ENCODE measurements around the gene GLCE.

DNA sequence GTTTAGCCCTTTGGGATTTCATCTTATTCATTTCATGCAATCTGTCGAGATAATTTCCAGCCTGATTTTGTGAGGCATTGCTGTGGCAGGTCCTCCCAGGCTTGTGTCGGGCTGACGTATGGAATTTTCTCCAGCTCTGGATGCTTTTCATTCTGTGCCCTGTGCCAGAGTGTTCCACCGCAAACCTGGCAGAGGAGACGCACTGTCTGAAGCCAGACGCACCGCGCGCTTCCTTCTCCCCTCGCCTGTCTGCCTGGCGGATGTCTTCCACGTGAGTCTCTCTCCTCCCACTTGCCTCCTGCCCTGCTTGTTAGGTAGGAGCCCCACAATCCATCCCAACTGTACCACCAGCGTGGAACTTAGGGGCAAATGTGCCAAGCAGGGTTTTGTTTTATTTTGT lies 20.1 kb upstream of the GLCE start:
- TF ChIP-seq ELF4 (CRISPR knock-in tag; IDR thresholded peaks at IDR 0.05): no peak
- no peak for TF ChIP-seq KLF6 (CRISPR knock-in tag; IDR thresholded peaks at IDR 0.05; ENCODE audit: borderline replicate concordance)
- no peak for TF ChIP-seq ZNF140 (CRISPR knock-in tag; IDR thresholded peaks at IDR 0.05)
- no peak for TF ChIP-seq CBX1 (IDR thresholded peaks at IDR 0.05; ENCODE audit: low read depth)
- TF ChIP-seq CEBPB (tag; IDR thresholded peaks at IDR 0.05): no peak
